ENCODE data around the gene SPOCK1.
"Not testable (repeated sequence)": the region's sequence is repeated elsewhere in the genome, so short reads cannot be mapped to it uniquely, and the experiment has no call there.

The SPOCK1 gene

DNA sequence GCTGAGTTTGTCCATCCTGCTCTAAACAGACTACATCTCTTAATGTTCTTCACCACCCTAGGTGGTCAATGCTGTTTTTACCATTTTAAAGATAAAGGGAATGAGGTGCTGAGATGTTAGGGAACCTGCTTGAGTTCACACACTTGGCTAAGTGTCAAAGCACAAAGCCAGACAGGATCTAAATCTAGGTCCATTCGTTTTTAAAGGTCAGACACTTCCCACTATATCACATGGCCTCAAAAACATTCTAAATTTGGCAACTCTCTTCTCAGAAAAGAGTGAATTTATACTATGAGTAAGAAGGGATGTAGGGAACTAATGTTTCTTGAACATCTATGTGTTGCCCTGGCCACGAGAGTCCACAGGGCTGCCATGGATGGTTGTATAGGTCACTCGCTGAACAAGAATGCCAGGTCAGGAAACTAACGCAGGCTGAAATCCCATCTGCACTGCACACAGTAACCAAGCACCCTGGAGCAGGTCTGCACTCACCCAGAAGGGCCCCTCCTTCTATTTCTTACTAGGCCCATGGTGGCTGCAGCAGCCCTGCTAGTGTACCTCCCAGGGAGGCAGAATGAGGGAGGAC is 213.0 kb downstream of the SPOCK1 start:
- no peak for DNase-seq

DNA sequence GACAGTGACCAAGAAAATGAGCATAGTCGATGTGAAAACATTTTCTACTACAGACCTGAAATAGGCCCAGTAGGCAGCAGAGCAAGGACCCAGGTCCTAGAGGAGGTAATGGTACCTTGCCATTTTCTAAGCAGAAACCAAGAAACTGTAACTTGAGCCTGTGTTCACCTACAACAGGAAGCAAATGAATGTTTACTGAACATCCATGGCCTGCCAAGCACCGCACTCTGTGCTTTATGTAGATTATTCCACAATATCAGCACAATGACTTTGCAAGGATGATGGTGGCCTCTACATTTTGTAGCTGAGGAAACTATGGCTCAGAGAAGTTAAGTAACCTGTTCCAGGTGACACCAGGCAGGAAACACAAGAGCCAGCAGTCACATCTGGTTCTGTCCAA is 215.3 kb downstream of the SPOCK1 start:
- no peak for DNase-seq

DNA sequence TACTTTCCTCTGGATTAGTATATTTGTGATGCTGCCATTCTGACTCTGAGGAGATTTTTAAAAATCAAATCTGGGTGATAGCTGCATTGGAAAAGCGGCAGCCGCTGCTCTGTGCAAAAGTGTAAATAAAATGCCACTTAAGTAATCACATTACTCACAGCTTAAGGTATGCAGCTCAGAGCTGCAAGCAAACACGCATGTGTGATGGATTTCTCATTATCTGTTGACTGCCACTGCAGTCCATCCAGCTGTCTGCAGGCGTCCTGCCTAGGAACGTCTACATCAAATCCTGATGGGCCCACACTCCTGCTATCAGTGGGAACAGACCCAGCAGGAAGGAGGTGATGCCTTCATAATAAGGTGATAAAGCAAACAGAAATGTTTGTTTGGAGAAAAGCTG is 216.9 kb downstream of the SPOCK1 start:
- DNase-seq, result no peak

DNA sequence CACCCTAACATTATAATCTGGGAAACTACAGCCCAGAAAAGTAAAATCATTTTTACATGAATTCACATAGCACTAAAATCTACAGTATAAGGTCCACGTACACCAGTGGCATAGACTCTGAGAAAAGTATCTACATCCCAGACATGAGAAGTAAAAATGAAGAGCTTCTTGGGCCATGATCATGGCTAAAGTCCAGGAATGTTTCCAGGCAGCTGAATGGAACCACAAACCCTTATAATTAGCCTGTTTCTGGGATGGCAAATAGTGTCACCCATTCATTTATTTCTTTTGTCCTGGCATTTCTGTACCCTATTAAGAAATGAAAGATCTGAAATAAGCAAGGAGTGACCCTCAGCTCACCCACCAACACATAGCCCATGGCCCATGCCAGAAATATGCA is 217.9 kb downstream of the SPOCK1 start:
- DNase-seq, result no peak

DNA sequence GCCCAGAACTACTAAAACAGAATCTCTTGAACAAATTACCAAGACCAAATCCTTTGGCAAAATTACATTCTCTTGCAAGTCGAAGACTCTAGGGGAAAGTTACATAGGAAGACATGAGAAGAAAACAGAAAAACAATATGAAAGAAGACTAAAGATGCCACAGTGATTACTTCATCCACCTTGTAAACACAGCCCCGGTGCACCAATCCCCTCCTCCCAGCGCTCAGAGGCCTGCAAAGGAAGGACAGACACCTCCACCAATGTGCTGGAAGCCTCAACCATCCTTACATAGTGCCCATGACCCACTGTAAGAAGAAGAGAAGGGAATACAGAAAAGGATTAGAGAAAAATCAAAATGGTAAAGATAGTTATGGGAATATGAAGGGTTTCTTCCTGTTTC is 218.5 kb downstream of the SPOCK1 start:
- no peak for DNase-seq

DNA sequence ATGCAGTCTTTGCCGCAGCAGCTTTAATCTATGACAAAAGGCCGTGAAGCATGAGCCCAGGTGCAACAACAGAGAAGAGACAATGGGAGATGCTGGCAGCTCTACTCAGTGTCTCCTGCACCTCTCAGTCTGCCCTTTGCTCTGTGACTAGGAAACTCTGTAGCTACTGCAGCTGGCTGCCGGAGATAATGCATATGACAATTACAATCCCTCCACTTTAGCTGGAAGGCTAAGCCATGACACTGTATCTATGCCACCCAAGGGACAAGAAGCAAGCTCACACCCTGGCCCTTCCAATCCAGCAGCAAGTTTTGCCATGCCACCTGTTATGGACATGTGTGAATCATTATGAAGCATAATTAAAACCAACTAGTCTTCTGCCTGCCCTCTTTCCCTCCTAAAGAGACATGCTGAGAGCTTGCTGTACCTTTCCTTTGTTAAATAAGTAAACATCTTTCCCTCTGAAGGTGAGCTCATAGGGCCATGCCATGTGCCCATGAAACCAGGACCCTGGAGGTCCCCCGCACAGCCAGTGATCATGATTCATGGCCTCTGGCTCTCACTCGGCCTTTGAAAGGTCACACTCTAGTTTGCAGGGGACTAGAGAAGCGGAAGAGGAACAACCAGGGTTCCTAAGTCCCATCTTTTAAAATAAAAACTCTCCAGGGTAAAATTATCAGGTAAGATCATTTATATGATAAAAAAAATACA is 219.4 kb downstream of the SPOCK1 start:
- no peak for DNase-seq

DNA sequence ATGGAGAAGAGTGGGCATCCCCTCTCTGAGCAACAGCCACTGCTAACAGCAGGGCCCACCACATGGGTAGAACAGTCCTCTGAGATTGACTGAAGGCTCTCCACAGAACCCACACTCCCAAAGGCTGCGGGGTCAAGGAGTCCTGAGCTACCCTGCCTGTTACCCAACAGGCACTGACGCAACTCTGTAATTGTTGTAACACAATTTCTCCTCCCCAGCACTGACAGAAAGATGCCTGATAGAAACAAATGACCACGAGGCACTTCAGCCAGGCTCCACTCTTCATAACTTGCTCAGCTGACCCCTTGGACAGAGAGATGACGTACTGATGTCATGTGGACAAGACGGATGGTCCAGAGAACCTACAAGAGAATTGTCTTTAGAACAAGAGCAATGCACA is 220.7 kb downstream of the SPOCK1 start:
- DNase-seq, result no peak

GRCh38 chr5:137275083-137275482 is 224.0 kb downstream of the SPOCK1 start:
- DNase-seq, result no peak

GRCh38 chr5:137273511-137273910 is 225.6 kb downstream of the SPOCK1 start:
- DNase-seq, result no peak

- DNase-seq, result no peak
These were observed 226.3 kb downstream of the SPOCK1 start for GRCh38 chr5:137272831-137273230.

DNA sequence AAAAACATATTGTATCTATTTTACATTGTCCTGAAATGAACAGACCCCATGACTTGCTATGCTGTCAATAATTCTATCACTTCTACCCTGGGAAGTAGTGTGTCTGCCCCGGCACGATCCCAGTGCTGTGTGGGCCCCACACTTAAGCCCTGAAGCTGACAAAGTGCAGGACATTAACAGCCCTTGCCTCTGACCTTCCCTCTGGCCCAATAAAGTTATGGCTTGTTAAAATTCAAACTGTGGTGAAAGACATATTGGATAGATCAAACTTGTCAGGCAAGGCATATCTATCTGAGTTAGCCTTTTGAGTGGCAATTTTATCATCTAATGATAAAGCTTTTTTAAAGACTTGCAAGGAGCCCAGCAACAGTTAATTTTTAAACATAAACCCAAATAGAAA is 229.2 kb downstream of the SPOCK1 start:
- DNase-seq, result no peak

DNA sequence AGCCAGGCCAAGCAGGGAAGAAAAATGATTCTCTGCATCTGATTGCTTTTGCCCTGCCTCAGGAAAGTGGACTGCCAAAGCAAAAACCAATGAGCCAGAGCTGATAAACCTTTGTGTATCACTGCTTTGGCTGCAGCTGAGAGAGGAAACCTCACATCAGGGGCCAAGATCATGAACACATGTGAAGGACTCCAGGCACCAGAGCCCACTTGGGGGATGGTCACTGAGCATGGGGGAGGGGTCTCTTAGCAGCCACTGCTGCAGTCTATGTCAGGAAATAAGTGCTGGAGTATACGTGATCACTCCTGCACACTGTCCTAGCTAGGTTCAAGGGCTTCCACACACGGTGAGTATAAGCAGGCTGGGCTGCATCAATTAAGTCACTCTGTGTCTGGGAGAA is 229.9 kb downstream of the SPOCK1 start:
- DNase-seq, result no peak

GRCh38 chr5:137268646-137269045 is 230.5 kb downstream of the SPOCK1 start:
- no peak for DNase-seq

GRCh38 chr5:137266186-137266585 is 232.9 kb downstream of the SPOCK1 start:
- no peak for DNase-seq

DNA sequence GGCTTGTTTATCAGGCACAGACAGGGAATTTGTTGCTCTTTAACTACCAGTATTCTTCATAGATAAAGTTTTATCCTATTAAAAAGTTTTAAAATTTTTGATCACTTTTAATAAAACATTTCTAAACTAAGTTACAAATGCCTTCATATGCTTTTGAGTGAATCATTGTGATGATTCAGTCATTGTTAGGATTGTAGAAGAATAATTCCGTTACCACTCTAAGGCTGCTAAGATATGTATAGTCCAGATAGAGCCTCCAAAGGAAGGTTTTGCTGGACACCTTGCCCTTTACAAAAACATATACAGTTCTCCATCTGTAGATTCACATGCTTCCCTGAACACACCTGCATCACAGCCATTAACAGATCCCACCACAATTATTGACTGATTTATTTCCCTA is 233.7 kb downstream of the SPOCK1 start:
- DNase-seq, result no peak

GRCh38 chr5:137264573-137264972 is 234.6 kb downstream of the SPOCK1 start:
- DNase-seq, result no peak

- DNase-seq, result no peak
These were observed 235.1 kb downstream of the SPOCK1 start for GRCh38 chr5:137264041-137264440.

DNA sequence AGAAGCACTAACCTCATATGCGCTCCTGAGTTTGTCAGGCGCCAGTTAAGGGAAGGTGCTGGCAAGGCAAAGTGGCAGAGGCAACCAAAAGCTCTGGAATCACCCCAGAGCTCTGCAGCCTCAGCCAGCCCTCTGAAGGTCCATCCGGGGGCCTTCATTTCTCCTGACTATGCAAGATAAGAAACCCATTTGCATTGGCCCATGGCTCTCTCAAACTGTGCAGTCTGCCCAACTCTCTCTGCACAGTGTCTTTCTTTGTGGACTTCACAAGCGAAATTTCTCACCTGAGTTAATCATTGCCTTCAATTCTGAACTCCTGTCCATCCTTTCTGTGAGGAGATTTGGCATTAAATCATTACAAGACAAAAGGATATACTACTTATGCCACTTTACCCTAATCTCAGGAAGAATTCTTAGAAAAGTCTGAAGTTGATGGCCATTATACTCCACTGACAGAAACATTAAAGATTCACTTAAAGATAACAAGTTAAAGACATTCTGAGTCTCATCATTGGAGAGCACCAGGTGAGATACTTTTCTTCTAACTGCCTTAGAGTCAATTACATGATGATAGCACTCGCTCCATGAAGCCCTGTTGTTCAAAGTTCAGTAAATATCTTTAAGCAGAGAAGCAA is 235.6 kb downstream of the SPOCK1 start:
- no peak for DNase-seq

DNA sequence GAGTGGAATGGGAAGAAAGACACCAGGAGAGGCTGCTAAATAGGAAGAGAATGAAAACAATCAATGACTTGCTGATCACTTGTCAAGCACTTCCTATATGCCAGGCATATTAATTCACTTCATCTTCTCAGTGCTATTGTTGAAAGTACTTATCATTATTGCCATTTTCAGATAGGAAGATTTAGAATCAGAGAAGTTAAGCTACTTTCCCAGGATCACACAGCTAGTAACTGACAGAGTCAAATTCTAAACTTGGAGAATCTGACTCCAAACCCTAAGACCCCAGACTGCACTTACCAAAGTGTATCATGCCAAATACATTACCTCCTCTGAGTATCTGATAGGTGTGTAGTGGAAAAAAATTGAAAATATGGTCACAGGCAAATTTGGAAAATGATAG is 236.3 kb downstream of the SPOCK1 start:
- no peak for DNase-seq

DNA sequence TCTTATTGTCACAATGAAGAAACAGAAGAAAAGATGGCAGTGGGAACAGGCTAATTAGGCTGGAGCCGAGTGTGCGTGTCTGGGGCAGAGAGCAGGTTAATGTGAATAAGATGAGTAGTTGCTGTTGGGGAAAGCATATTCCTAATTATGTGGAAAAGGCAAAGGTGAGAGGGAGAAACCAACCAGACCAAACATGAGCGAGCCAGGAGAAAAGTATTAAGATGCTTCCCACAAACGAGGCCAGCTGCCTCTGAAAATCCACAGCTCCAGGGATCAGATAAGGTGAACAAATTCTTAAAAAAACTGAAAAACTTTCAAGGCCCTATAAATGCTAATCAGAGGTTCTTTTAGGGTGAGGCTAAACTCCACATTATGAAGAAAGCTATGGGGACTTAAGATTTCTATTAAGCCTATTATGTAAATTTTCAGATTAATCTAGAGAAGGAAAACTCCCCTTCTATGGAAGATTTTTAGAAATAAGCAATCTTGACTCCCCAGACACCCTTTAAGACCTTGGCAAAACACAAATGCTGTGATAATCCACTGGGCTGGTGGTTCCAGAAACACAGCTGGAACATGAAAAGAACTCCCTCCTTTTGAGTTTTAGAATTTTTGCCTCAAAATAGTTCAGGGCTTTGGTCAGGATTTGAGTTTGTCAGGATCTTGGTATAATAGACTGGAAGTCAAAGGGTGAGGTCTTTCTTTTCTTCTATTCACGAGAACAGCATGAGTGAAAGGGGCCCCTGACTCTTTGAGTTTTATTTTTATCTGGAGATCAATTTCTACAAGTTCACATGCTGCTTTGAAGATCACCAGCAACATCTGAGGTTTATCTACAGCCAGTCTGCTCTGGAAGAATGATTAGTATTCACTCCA is 238.1 kb downstream of the SPOCK1 start:
- no peak for DNase-seq

DNA sequence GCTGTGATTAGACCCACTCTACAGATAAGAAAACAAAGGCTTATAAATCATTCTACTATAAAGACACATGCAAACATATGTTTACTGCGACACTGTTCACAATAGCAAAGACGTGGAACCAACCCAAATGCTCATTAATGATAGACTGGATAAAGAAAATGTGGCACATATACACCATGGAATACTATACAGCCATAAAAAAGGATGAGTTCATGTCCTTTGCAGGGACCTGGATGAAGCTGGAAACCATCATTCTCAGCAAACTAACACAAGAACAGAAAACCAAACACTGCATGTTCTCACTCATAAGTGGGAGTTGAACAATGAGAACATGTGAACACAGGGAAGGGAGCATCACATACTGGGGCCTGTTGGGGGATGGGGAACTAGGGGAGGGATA is 240.0 kb downstream of the SPOCK1 start:
- not testable (repeated sequence) for DNase-seq

- DNase-seq, result no peak
These were observed 244.7 kb downstream of the SPOCK1 start for GRCh38 chr5:137254119-137255090.
